ENCODE measurements around the gene DCAF17.
"Not testable (repeated sequence)": the region's sequence is repeated elsewhere in the genome, so short reads cannot be mapped to it uniquely, and the experiment has no call there.

DCAF17 gene

GRCh38 chr2:171422710-171423495 is 11.1 kb upstream of the DCAF17 start:
- H3K4me1 ChIP-seq (ENCODE audit: control insufficient read depth, insufficient read depth, low read length, unreplicated experiment); H3K27ac ChIP-seq (ENCODE audit: low read depth, low read length); H2AFZ ChIP-seq (ENCODE audit: low read length, unreplicated experiment); H3K4me3 ChIP-seq (ENCODE audit: low read depth, low read length); H3K27me3 ChIP-seq (ENCODE audit: insufficient read depth, low read length): not testable (repeated sequence)
- Histone ChIP-seq H3K36me3 (ENCODE audit: insufficient read depth, low read length) (peaks cover 15% of the 10 kb centered on the region; the same call in 1 of the 2 replicates), H3K79me2 (ENCODE audit: control insufficient read depth, insufficient read depth, low read length, unreplicated experiment) (peaks cover 12% of the 10 kb centered on the region)

GRCh38 chr2:171430516-171431410 is 3.3 kb upstream of the DCAF17 start:
- H3K79me2 ChIP-seq (ENCODE audit: control insufficient read depth, insufficient read depth, low read length, unreplicated experiment): peaks cover 47% of the 10 kb centered on the region
- no peak overlapping the region for H3K4me3 ChIP-seq (ENCODE audit: low read depth, low read length)
- peaks cover 14% of the 10 kb centered on the region for H3K36me3 ChIP-seq (ENCODE audit: insufficient read depth, low read length)
- no peak overlapping the region for H2AFZ ChIP-seq (ENCODE audit: low read length, unreplicated experiment)
- H3K4me1 ChIP-seq (ENCODE audit: control insufficient read depth, insufficient read depth, low read length, unreplicated experiment): peaks cover 12% of the 10 kb centered on the region
- no peaks in the 10 kb centered on the region for H3K27me3 ChIP-seq (ENCODE audit: insufficient read depth, low read length)
- H3K27ac ChIP-seq (ENCODE audit: low read depth, low read length): no peak overlapping the region

- Histone ChIP-seq H3K27ac (ENCODE audit: low read depth, low read length) (no peak overlapping the region), H3K4me3 (ENCODE audit: low read depth, low read length) (no peak overlapping the region), H3K4me1 (ENCODE audit: control insufficient read depth, insufficient read depth, low read length, unreplicated experiment) (peaks cover 13% of the 10 kb centered on the region), H3K79me2 (ENCODE audit: control insufficient read depth, insufficient read depth, low read length, unreplicated experiment) (peaks cover 47% of the 10 kb centered on the region), H3K36me3 (ENCODE audit: insufficient read depth, low read length) (peaks cover 20% of the 10 kb centered on the region), H2AFZ (ENCODE audit: low read length, unreplicated experiment) (no peak overlapping the region), H3K27me3 (ENCODE audit: insufficient read depth, low read length) (no peaks in the 10 kb centered on the region)
Measured at GRCh38 chr2:171431677-171432167, 2.3 kb upstream of the DCAF17 start.

GRCh38 chr2:171432206-171432968 is 1.6 kb upstream of the DCAF17 start:
- no peak overlapping the region for H3K27ac ChIP-seq (ENCODE audit: low read depth, low read length)
- H3K79me2 ChIP-seq (ENCODE audit: control insufficient read depth, insufficient read depth, low read length, unreplicated experiment): peaks cover 52% of the 10 kb centered on the region
- H2AFZ ChIP-seq (ENCODE audit: low read length, unreplicated experiment): peak overlapping the region; percentile 13
- H3K36me3 ChIP-seq (ENCODE audit: insufficient read depth, low read length): peaks cover 26% of the 10 kb centered on the region
- H3K27me3 ChIP-seq (ENCODE audit: insufficient read depth, low read length): no peaks in the 10 kb centered on the region
- peak overlapping the region; percentile 86 for H3K4me3 ChIP-seq (ENCODE audit: low read depth, low read length)
- H3K4me1 ChIP-seq (ENCODE audit: control insufficient read depth, insufficient read depth, low read length, unreplicated experiment): peaks cover 20% of the 10 kb centered on the region

- Histone ChIP-seq H3K27me3 (ENCODE audit: insufficient read depth, low read length) (no peaks in the 10 kb centered on the region), H3K27ac (ENCODE audit: low read depth, low read length) (peak overlapping the region; percentile 47), H3K36me3 (ENCODE audit: insufficient read depth, low read length) (peaks cover 34% of the 10 kb centered on the region), H3K4me1 (ENCODE audit: control insufficient read depth, insufficient read depth, low read length, unreplicated experiment) (peaks cover 20% of the 10 kb centered on the region), H3K4me3 (ENCODE audit: low read depth, low read length) (peak overlapping the region; percentile 86), H2AFZ (ENCODE audit: low read length, unreplicated experiment) (peak overlapping the region; percentile 90), H3K79me2 (ENCODE audit: control insufficient read depth, insufficient read depth, low read length, unreplicated experiment) (peaks cover 58% of the 10 kb centered on the region)
Measured at GRCh38 chr2:171432969-171433762, 860 bp upstream of the DCAF17 start.

- peaks cover 59% of the 10 kb centered on the region for H3K79me2 ChIP-seq (ENCODE audit: control insufficient read depth, insufficient read depth, low read length, unreplicated experiment)
Measured at GRCh38 chr2:171433763-171434012, 338 bp upstream of the DCAF17 start, which contains the start of gene METTL8. Gene METTL8, minus strand, starts transcription at chr2:171433990. Its CDS starts 41,805 bp downstream, at chr2:171392185.

GRCh38 chr2:171436307-171436706 is 2.3 kb downstream of the DCAF17 start:
- Histone ChIP-seq H3K4me1 (ENCODE audit: control insufficient read depth, insufficient read depth, low read length, unreplicated experiment) (peaks cover 20% of the 10 kb centered on the region), H3K4me3 (ENCODE audit: low read depth, low read length) (no peak overlapping the region), H3K27ac (ENCODE audit: low read depth, low read length) (peak overlapping the region; percentile 54), H3K79me2 (ENCODE audit: control insufficient read depth, insufficient read depth, low read length, unreplicated experiment) (peaks cover 49% of the 10 kb centered on the region), H2AFZ (ENCODE audit: low read length, unreplicated experiment) (no peak overlapping the region), H3K27me3 (ENCODE audit: insufficient read depth, low read length) (no peaks in the 10 kb centered on the region), H3K36me3 (ENCODE audit: insufficient read depth, low read length) (peaks cover 39% of the 10 kb centered on the region)

More at GRCh38 chr2:171433763-171434012, 338 bp upstream of the DCAF17 start, which contains the start of gene METTL8:
- Histone ChIP-seq H3K27ac (ENCODE audit: low read depth, low read length) (peak within 1 kb of the TSS; percentile 83), H3K36me3 (ENCODE audit: insufficient read depth, low read length) (peaks cover 37% of the 10 kb centered on the region), H3K4me3 (ENCODE audit: low read depth, low read length) (peak within 1 kb of the TSS; percentile 86), H3K27me3 (ENCODE audit: insufficient read depth, low read length) (no peaks in the 10 kb centered on the region), H2AFZ (ENCODE audit: low read length, unreplicated experiment) (peak within 1 kb of the TSS; percentile 90), H3K4me1 (ENCODE audit: control insufficient read depth, insufficient read depth, low read length, unreplicated experiment) (peaks cover 20% of the 10 kb centered on the region)

- Histone ChIP-seq H3K36me3 (ENCODE audit: insufficient read depth, low read length) (peaks cover 36% of the 10 kb centered on the region), H3K4me3 (ENCODE audit: low read depth, low read length) (no peak overlapping the region)
Measured at GRCh38 chr2:171441470-171441869, 7.4 kb downstream of the DCAF17 start.

GRCh38 chr2:171447675-171448074 is 13.6 kb downstream of the DCAF17 start:
- peaks cover 11% of the 10 kb centered on the region for H3K36me3 ChIP-seq (ENCODE audit: insufficient read depth, low read length)
- H3K27me3 ChIP-seq (ENCODE audit: insufficient read depth, low read length): no peaks in the 10 kb centered on the region
- H3K27ac ChIP-seq (ENCODE audit: low read depth, low read length): no peak overlapping the region
- no peak overlapping the region for H2AFZ ChIP-seq (ENCODE audit: low read length, unreplicated experiment)
- H3K4me1 ChIP-seq (ENCODE audit: control insufficient read depth, insufficient read depth, low read length, unreplicated experiment): no peaks in the 10 kb centered on the region
- no peak overlapping the region for H3K4me3 ChIP-seq (ENCODE audit: low read depth, low read length)
- no peaks in the 10 kb centered on the region for H3K79me2 ChIP-seq (ENCODE audit: control insufficient read depth, insufficient read depth, low read length, unreplicated experiment)

More at GRCh38 chr2:171441470-171441869, 7.4 kb downstream of the DCAF17 start:
- Histone ChIP-seq H3K27ac (ENCODE audit: low read depth, low read length) (no peak overlapping the region), H3K79me2 (ENCODE audit: control insufficient read depth, insufficient read depth, low read length, unreplicated experiment) (peaks cover 21% of the 10 kb centered on the region), H3K4me1 (ENCODE audit: control insufficient read depth, insufficient read depth, low read length, unreplicated experiment) (peaks cover 7% of the 10 kb centered on the region), H3K27me3 (ENCODE audit: insufficient read depth, low read length) (no peaks in the 10 kb centered on the region), H2AFZ (ENCODE audit: low read length, unreplicated experiment) (no peak overlapping the region)
